ENCODE data around the gene CD38.

DNA sequence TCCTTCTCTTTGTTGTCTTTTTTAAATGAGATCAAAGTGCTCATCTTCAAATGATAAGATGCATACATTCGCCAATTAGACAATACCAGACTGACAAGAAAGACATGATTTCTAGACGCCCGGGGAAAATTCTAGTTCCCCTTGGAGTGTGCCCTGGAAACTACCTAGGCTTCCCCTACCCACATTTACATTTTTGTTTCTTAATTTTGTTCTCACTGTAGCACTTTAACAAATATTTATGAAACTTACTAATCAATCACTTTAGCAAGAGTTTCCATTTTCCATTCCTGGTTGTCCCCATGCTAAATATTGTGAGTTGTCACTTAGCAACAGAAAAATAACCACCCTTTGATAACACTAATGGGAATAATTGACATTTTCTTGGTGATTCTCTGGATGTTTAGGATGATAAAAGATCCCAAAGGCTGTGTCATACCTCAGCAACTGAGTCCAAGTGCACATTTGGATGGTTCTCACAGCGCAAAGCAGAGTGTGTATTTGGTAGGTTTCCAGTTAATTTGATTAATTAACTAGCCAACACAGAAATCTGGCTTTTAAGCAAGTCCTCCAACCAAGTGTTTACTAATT lies 90.8 kb downstream of the CD38 start:
- TF ChIP-seq, protein P1, sequence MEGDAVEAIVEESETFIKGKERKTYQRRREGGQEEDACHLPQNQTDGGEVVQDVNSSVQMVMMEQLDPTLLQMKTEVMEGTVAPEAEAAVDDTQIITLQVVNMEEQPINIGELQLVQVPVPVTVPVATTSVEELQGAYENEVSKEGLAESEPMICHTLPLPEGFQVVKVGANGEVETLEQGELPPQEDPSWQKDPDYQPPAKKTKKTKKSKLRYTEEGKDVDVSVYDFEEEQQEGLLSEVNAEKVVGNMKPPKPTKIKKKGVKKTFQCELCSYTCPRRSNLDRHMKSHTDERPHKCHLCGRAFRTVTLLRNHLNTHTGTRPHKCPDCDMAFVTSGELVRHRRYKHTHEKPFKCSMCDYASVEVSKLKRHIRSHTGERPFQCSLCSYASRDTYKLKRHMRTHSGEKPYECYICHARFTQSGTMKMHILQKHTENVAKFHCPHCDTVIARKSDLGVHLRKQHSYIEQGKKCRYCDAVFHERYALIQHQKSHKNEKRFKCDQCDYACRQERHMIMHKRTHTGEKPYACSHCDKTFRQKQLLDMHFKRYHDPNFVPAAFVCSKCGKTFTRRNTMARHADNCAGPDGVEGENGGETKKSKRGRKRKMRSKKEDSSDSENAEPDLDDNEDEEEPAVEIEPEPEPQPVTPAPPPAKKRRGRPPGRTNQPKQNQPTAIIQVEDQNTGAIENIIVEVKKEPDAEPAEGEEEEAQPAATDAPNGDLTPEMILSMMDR (IDR thresholded peaks at IDR 0.05), result no peak
- no peak for TF ChIP-seq ZFX (IDR thresholded peaks at IDR 0.05; ENCODE audit: borderline replicate concordance)

All from 22Rv1 (cell line).